Ishikawa (cell line): ENCODE measurements around the gene FPGS.

Source experiments
- CEBPB ChIP-seq: IDR thresholded peaks from 2 replicates; pipeline ENCODE4 v1.6.1; 2012
- FOXM1 ChIP-seq: IDR thresholded peaks from 2 replicates; pipeline ENCODE4 v1.6.1; 2012; ENCODE audit warnings: low read depth, borderline replicate concordance
- REST ChIP-seq: IDR thresholded peaks from 2 replicates; pipeline ENCODE4 v1.6.1; 2012; ENCODE audit warnings: low read depth, mild to moderate bottlenecking
- TAF1 ChIP-seq: IDR thresholded peaks from 2 replicates; pipeline ENCODE4 v1.6.1; 2012; ENCODE audit warnings: low read depth, mild to moderate bottlenecking

GRCh38 chr9:127780126-127780885, 22.4 kb upstream of the FPGS start:
- TF ChIP-seq FOXM1 (no peak), CEBPB (no peak), REST (no peak), TAF1 (no peak)
